Umbilical cord (tissue), 2 donors: ENCODE results near the gene HDAC4. TPM values are rescaled to one million over a fixed set of nuclear protein-coding genes. Genes with fewer than 3 reads are reported as not detected.

Experiments
- DNase-seq: peaks from one replicate; pipeline ENCODE4 v3.0.0-alpha.2; 2015; ENCODE audit warnings: low spot score
- total RNA-seq: library from RNA; depleted of rRNA; stranded (reverse); fragments of >200 nt; gene quantifications from one replicate; pipeline ENCODE4 v1.2.3, GENCODE V29; 2014; ENCODE audit warnings: low replicate concordance; ENCODE audit not compliant: insufficient read depth

Gene HDAC4
- total RNA-seq, 1 donor from 2014 or later, result 99.4 TPM

GRCh38 chr2:239309398-239310245 is 91.2 kb downstream of the HDAC4 start:
- DNase-seq, result no peak

GRCh38 chr2:239308661-239309397 is 92.0 kb downstream of the HDAC4 start:
- DNase-seq, result peak; percentile 96

- DNase-seq, result no peak
These were observed 92.8 kb downstream of the HDAC4 start for GRCh38 chr2:239307921-239308613.

GRCh38 chr2:239307221-239307569 is 93.6 kb downstream of the HDAC4 start:
- DNase-seq, result no peak

- DNase-seq, result no peak
These were observed 94.3 kb downstream of the HDAC4 start for GRCh38 chr2:239306274-239307220.

- DNase-seq, result no peak
These were observed 95.0 kb downstream of the HDAC4 start for GRCh38 chr2:239305771-239306170.

- DNase-seq, result no peak
These were observed 95.6 kb downstream of the HDAC4 start for GRCh38 chr2:239305222-239305575.

GRCh38 chr2:239304533-239305221 is 96.1 kb downstream of the HDAC4 start:
- no peak for DNase-seq

- DNase-seq, result no peak
These were observed 96.9 kb downstream of the HDAC4 start for GRCh38 chr2:239303711-239304532.

GRCh38 chr2:239302808-239303557 is 97.8 kb downstream of the HDAC4 start:
- DNase-seq, result no peak

GRCh38 chr2:239302083-239302807 is 98.6 kb downstream of the HDAC4 start:
- DNase-seq, result no peak

GRCh38 chr2:239300871-239301735 is 99.7 kb downstream of the HDAC4 start:
- DNase-seq, result no peak

- DNase-seq, result no peak
These were observed 100.6 kb downstream of the HDAC4 start for GRCh38 chr2:239300242-239300641.

GRCh38 chr2:239299218-239299939 is 101.4 kb downstream of the HDAC4 start:
- DNase-seq, result no peak

GRCh38 chr2:239298116-239298804 is 102.6 kb downstream of the HDAC4 start:
- no peak for DNase-seq
